Neuron (in vitro differentiated cells): ENCODE measurements around the gene ELAVL3.
"Not testable (repeated sequence)": the region's sequence is repeated elsewhere in the genome, so short reads cannot be mapped to it uniquely, and the experiment has no call there.

Source experiments
- H2AFZ ChIP-seq: one replicate; pipeline ENCODE4 v1.6.1; 2013; ENCODE audit warnings: low read depth, mild to moderate bottlenecking, inconsistent platforms, low read length, moderate library complexity
- H3K27me3 ChIP-seq: one replicate; pipeline ENCODE4 v1.6.1; 2013; ENCODE audit warnings: low read length; ENCODE audit not compliant: insufficient read depth
- H3K36me3 ChIP-seq: one replicate; pipeline ENCODE4 v1.6.1; 2013; ENCODE audit warnings: low read length; ENCODE audit not compliant: insufficient read depth
- H3K4me1 ChIP-seq: one replicate; pipeline ENCODE4 v1.6.1; 2013; ENCODE audit warnings: low read length; ENCODE audit not compliant: insufficient read depth
- H3K4me3 ChIP-seq: 2 replicates; pipeline ENCODE4 v1.5.1; 2013; ENCODE audit warnings: mild to moderate bottlenecking, low read length, moderate library complexity
- H3K9me3 ChIP-seq: one replicate; pipeline ENCODE4 v1.6.1; 2013; ENCODE audit warnings: low read length

ELAVL3 gene

DNA sequence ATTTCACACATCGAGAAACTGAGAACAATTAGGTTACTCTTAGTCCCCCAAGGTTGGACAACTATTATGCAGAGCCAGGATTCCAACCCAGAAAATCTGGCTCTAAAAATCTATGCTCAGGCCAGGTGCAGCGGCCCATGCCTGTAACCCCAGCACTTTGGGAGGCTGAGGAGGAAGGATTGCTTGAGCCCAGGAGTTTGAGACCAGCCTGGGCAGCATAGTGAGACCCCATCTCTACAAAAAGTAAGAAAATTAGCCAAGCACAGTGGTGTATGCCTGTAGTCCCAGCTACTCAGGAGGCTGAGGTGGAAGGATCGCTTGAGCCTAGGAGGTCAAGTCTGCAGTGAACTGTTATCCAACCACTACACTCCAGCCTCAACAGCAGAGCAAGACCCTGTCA, 47.3 kb downstream of the ELAVL3 start:
- Histone ChIP-seq H3K4me1 (peaks cover 12% of the 10 kb centered on the region), H3K36me3 (peaks cover 17% of the 10 kb centered on the region)
- not testable (repeated sequence) for H3K4me3 ChIP-seq, H2AFZ ChIP-seq, H3K9me3 ChIP-seq, H3K27me3 ChIP-seq

DNA sequence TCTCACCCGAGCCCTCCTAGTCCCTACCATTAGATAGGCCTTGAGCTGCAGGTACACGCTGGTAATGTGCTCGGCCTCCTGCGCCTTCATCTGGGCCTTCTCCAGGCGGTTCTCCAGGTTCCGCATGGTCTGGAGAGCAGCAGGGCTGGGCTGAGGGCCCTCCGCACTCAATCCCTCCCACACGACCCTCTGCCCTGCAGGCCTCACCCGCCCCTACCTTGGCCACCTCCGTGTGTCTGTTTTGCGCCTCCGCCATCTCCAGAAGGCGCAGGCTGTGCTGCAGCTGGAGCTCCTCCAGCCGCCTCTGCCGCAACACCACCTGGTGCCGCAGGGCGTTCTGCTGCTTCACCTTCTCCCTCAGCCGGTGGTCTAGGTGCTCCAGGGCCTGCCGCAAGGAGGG, 54.2 kb downstream of the ELAVL3 start:
- peaks cover 19% of the 10 kb centered on the region for H3K27me3 ChIP-seq
- H3K4me3 ChIP-seq = no peak overlapping the region
- H3K36me3 ChIP-seq = no peaks in the 10 kb centered on the region
- peaks cover 16% of the 10 kb centered on the region for H3K9me3 ChIP-seq
- no peaks in the 10 kb centered on the region for H3K4me1 ChIP-seq
- no peak overlapping the region for H2AFZ ChIP-seq

DNA sequence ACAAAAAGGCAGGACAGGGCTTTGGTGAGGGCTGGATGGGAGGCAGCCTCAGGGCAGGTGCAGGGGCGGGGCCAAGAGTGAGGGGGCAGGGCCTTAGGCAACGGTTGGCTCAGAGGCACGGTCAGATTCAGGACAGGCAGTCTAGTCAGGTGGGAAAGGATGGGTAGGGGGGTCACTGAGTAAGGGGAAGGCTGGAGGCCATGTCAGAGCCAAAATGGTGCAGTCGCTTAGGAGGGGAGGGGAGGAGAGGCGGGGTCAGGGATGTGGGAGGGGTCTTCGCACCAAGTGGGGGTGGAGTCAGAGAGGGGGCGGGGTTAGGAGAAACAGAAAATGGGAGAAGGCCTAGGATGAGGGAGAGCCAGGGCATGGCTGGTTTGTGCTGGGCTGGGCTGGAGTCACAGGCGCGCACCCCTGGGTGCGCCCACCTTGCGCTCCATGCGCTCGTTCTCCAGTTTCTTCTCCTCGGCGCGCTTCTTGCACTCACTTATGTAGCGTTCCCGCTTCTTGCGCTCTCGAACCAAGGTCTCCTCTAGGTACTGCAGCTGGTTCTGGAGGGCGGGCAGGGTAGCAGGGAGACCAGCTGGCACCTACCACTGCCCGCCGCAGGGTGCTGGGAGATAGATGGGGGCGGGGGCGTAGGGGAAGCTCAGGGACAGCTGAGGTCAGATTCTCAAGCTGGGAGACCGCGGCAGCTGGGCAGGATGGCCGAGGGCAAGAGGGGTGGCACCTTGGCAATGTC, 55.0 kb downstream of the ELAVL3 start:
- peaks cover 16% of the 10 kb centered on the region for H3K9me3 ChIP-seq
- H2AFZ ChIP-seq = no peak overlapping the region
- no peaks in the 10 kb centered on the region for H3K36me3 ChIP-seq

DNA sequence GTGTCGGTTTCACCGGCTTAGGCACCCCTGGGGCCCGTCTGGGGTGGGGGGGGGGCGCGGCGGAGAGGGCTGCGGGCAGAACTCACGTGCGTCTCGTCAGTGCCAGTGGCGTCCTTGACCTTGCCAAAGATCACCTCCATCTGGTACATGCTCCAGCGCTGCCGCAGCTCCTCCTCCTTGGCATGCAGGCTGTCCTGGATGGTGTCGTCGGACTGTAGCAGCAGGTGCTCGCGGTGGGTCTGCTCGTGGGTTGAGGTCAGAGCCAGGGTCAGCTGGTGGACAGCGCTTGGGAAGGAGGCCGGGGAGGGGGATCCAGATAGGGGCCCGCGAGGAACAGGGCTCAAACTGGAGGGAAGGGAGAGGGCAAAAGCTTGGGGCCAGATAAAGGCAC, 57.1 kb downstream of the ELAVL3 start:
- no peak overlapping the region for H2AFZ ChIP-seq
- H3K27me3 ChIP-seq = peaks cover 44% of the 10 kb centered on the region
- H3K4me3 ChIP-seq = no peak overlapping the region
- H3K9me3 ChIP-seq = peaks cover 16% of the 10 kb centered on the region
- H3K36me3 ChIP-seq = no peaks in the 10 kb centered on the region
- peaks cover 14% of the 10 kb centered on the region for H3K4me1 ChIP-seq

More for the DNA sequence above, 55.0 kb downstream of the ELAVL3 start:
- H3K4me1 ChIP-seq = peaks cover 4% of the 10 kb centered on the region
- H3K27me3 ChIP-seq = peaks cover 27% of the 10 kb centered on the region
- H3K4me3 ChIP-seq = no peak overlapping the region

DNA sequence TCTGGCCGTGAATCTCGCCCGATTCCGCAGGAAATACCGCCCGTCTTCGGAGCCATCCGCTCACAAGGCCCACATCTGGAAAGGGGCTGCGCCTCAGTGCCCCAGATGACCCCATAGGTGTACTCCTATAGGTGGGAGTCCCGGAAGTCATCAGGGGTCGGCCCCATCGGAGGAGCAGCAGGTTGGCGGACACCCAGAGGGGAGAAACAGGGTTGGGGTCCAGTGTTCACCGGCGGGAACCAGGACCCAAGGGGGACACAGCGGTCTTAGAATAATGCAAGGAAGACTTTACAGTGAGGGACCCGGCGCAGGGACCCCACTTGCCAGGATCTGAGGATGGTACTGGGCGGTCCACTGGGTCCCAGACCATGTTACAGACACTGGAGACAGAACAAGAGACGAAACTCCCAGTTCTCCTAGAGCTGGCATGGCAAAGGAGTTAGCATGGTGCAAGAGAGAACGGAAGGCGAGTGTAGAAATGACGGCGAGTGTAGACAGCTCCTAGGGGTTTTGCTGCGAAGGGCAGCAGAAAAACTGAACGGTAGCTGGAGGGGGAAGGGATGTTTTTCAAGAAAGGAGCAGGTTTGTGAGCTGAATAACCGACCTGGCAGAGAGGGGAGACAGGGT, 57.6 kb downstream of the ELAVL3 start:
- Histone ChIP-seq H3K36me3 (no peaks in the 10 kb centered on the region), H3K4me3 (no peak overlapping the region), H2AFZ (no peak overlapping the region), H3K9me3 (peaks cover 16% of the 10 kb centered on the region), H3K4me1 (peaks cover 17% of the 10 kb centered on the region), H3K27me3 (peaks cover 50% of the 10 kb centered on the region)

DNA sequence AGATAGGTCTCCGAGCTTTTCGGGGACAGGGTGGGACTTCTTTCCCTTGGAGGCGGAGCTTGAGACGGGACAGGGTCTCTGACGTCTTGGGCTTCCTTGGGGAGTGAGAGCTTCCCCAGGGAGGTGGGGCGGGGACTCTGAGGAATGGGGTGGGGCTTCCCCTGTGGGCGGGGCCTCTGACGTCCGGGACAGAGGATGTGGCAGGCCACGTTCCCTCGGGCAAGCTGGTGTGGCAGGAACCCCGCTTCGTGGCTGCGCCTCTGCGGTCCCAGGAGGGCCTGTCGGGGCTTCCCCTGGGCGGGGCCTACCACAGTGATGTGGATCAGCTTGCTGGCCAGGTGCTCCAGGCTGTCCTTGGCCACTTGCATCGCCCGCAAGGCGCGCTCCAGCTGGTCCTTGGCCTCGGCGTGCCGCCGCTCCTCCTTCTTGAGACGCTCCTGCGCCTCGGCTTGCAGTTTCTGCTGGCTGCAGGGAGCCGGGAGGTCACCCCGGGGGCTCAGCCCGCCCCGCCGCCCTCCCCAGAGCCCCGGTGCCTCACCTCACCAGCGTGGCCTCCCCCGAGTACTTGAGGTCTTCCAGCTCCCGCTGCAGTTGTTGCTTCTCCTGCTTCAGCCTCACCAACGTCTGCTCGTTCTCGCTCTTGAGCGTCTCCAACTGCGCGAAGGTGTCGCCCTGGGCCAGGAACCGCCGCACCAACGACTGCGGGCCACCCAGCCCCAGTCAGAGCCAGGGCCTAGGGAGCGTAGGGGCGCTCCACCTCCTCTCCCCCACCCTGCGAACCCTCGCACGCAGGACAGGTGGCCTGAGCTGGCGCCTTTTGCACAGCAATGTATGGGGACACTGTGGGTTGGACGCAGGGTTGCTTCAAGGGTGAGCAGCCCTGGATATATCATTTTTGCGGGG, 58.4 kb downstream of the ELAVL3 start:
- no peaks in the 10 kb centered on the region for H3K36me3 ChIP-seq

DNA sequence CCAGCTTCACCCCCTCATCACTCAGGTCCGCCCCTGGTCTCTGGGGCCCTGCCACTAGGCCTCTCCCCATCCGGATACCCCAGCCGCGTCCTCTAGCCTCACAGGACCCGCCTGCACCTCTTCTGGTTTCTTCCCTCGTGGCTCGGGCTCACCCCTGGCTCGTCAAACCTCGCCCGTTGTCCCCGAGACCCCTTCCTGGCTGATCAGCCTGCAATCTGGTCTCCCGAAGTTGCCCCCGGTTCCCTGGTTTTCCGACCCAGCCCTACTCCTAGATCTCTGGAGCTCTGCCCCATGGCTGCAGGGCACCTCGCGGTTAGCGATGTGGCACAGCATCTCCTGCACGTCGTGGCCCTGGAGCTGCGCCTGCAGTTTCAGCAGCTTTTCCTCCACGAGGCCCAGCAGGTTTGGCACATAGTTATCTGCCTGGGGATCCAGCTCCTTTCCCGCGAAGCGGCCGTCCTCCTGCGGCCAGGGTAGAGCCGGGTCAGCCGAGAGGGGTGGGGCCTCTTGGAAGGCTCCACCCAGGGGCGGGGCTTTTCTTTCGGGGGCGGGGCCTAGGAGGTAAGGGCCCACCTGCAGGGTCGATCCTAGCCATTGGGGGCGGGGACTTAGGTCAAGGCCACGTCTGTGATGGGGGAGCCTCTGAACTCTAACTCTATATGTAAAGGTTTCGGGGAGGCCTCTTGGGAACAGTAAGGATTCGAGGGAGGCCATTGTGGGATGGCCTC, 59.3 kb downstream of the ELAVL3 start:
- H3K4me3 ChIP-seq = no peak overlapping the region
- peaks cover 63% of the 10 kb centered on the region for H3K27me3 ChIP-seq
- no peak overlapping the region for H2AFZ ChIP-seq
- H3K36me3 ChIP-seq = no peaks in the 10 kb centered on the region
- peaks cover 17% of the 10 kb centered on the region for H3K4me1 ChIP-seq
- peaks cover 16% of the 10 kb centered on the region for H3K9me3 ChIP-seq

More for the DNA sequence above, 58.4 kb downstream of the ELAVL3 start:
- no peak overlapping the region for H2AFZ ChIP-seq
- H3K9me3 ChIP-seq = peaks cover 16% of the 10 kb centered on the region
- no peak overlapping the region for H3K4me3 ChIP-seq
- H3K4me1 ChIP-seq = peaks cover 17% of the 10 kb centered on the region
- H3K27me3 ChIP-seq = peaks cover 56% of the 10 kb centered on the region

DNA sequence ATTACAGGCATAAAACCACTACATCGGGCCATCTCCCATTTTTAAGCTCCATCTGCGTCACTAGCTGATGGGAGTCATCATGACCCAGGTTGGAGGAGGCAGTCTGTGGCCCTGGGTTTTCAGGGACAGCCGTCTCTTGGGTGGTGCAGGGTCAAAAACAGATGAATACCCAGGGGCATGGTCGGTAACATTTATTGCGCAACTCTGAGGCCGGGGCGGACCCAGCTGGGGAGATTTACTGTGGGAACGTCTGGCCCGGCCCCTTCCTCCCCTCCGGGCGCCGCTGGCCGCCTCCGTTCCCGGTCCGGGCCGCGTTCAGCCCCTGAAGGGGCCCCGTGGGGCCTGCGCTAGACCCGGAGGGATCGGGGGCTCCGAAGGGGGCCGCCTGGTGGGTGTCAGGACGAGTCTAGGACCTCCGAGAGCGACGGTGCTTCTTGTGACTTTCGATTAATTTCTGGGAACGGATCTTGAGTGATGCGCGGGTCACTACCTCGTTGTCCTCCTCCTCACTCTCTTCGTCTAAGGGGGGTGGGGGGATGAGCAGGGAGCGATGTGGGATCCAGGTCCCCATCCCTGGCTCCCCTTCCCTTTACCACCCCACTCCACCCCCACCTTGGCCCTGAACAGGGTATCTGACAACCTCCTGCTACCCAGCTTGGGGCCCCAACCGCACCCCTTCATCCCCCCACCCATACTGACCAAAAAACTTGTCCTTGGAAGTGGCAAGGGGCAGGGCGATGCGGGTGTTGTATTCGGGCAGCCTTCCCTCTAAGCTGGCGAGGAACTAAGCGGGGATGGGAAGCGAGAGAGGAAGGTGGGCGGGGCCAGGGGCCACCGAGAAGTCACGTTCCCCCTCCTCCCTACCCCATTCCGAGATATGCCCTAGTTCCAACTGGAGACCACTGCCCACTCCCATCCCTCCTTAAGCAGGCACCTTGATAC, 60.1 kb downstream of the ELAVL3 start:
- peak overlapping the region; percentile 63 for H2AFZ ChIP-seq
- no peaks in the 10 kb centered on the region for H3K36me3 ChIP-seq
- H3K4me1 ChIP-seq = peaks cover 17% of the 10 kb centered on the region
- peak overlapping the region; percentile 16 for H3K4me3 ChIP-seq
- H3K9me3 ChIP-seq = peaks cover 16% of the 10 kb centered on the region
- peaks cover 68% of the 10 kb centered on the region for H3K27me3 ChIP-seq

DNA sequence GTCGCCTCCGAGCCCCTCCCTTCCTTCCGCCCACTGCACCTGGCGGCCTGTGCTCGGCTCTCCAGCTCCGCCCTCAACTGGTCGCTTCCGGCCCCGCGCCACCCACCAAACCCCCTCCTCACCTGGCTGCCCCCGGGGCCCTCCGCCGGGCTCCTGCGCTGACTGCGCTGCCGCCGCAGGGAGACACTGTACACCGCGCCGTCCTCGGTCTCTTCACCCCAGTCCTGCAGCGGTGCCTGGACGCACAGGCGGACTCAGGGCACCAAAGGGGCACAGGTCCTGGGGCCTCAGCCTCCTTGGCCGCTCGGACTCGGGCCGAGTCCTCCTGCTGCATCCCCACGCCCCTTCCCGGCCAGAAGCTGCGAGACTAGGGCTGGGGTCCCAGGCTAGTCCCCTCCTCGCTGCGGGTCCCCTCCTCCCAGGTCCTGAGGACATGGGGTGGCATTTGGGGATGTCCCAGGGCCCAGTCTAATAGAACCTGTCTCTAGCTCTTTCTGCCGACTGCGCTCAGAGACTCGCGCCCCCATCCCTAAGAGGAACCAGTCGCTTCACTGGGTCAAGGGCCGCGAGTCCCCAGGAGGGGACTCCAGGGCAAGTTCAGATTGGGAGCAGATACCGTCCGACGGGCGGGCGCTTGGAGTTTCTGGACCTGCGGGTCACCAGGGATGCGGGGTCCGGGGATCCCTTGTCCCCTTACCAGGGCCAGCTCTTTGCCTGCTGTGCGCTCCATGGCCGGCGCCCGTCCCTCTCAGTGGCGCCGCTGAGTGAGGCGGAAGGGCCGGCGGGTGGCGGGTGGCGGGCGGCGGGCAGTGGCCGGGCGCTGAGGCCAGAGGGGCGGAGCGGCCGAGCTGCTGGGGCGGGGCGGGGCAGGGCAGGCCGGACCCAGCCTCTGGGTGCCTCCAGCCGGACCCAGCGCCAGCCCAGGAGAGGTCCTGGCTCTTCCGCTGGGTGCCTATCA, 62.0 kb downstream of the ELAVL3 start, which contains the start of gene RGL3:
TSS of gene RGL3 (minus strand) at position 766 of the 958 bp plus-strand sequence. CDS start at position 730, 36 bp downstream.
- no peaks in the 10 kb centered on the region for H3K36me3 ChIP-seq
- peaks cover 16% of the 10 kb centered on the region for H3K9me3 ChIP-seq
- H2AFZ ChIP-seq = peak within 1 kb of the TSS; percentile 3
- H3K27me3 ChIP-seq = peaks cover 68% of the 10 kb centered on the region
- H3K4me3 ChIP-seq = peak within 1 kb of the TSS; percentile 12
- H3K4me1 ChIP-seq = peaks cover 17% of the 10 kb centered on the region

DNA sequence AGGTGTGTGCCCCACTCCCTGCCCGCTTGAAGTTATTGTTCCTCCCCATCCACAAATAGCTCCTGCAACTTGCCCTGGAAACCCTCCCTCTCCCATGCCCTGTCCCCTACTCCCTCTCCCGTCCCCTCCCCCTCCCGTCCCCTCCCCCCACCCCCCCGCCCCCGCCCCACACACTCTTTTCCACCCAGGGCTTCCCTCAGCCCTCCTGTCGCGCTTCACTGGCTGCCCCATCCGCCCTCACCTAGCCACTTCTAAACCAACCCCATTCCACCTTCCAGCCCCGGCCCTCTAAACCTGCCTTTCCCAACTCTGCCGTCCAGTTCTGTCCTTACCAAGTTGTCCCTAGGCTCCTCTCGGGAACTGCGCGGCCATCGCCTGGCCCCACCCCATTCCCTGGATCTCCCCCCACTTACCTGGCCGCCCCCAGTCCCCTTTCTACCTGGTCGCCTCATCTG, 62.7 kb downstream of the ELAVL3 start:
- no peak overlapping the region for H2AFZ ChIP-seq
- peaks cover 62% of the 10 kb centered on the region for H3K27me3 ChIP-seq
- no peaks in the 10 kb centered on the region for H3K36me3 ChIP-seq
- H3K4me1 ChIP-seq = peaks cover 17% of the 10 kb centered on the region
- H3K4me3 ChIP-seq = no peak overlapping the region
- peaks cover 12% of the 10 kb centered on the region for H3K9me3 ChIP-seq
